NCI-H2196 (cell line): ENCODE measurements around the gene CARNS1.
A peak's percentile ranks its signal among the peaks of the same experiment; 100 is the strongest.
"Not testable (repeated sequence)": the region's sequence is repeated elsewhere in the genome, so short reads cannot be mapped to it uniquely, and the experiment has no call there.

Experiments used
- DNase-seq: peaks from one replicate; lab custom pipeline; 2025; ENCODE audit not compliant: unreplicated experiment; lab: John Stamatoyannopoulos, UW

The CARNS1 gene

DNA sequence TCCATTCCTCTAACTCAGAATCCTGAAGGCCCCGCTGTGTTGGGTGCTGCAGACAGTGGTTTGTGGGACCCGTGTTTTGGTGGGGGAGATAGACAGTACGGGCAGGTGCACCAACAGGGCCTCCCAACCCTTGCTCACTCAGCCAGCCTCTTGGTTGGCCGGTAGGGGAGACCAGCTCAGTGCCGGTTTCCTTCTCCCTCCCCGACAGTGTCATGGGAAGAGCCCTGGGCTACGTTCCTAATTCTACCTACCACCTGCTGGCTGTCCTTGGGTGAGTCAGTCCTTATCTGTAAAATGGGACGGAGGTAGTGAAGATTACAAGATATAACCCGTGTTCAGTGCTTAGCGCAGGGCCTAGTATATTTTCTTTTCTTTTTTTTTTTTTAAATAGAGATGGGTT is 47.7 kb downstream of the CARNS1 start:
- no peak for DNase-seq

DNA sequence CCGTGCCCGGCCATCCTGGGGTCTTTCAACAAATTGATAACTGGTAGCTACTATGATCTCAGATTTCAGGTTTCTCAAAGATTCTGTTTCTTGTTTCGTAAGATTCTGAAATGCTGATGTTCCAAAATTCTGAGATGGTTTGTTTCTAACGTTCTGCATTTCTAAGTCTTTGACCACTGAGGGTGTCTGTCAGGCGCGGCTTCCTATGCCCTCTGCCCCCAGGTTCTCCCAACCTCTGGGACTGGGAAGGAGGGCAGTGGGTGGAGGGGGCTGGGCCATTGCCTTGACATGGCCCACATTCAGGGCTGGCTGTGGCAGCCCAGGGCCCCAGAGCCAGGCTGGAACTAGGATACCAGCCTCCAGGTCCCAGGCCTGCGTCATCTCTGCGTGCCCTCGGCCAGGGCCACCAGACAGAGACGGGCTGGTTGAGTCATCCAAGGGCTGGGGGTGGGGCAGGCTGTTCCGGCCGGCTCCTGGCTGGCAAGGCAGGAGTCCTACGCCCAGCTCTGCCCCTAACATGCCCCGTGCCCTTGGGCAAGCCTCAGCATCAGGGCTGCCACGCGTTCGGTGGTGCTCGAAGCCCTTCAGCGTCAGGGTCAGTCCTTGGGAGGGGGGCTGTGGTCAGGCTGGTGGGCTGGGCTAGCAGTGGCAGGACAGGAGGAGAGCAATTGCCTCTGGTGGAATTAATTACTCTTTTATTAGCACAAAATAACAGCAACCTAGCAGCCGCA is 48.4 kb downstream of the CARNS1 start:
- no peak for DNase-seq

DNA sequence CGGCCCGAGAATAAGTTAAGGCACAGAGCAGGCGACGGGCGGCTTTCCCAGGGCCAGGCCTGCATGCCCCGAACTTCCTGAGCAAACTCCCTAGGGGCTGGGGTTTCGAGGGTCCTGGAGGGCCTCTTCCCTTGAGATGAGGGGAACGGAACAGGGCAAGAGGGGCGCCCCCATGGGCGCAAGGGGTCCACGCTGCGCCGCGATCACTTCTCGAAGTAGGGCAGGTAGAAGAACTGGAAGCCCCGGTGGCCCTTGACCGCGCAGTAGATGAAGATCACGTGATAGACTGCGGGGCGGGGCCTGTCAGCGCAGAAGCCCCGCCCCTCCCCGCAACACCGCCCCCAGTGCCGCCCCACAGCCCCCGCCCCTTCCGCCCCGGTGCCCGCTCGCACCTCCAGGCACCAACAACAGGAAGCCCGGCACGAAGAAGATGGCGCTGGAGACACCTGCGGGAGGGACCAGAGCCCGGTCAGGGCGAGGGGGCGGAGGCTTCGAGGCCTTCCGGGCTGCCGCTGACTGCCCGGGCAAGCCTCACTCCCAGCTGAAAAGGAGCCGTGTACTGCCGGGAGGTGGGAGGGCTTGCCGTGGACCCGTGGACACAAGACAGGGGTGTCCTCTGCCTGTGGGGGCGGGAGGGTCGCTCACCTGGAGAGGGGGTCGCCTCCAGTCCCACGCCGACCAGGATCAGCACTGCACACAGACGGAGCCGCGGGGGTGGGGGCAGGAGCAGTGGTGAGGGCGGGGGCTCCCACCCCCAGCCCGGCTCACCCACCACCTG is 49.1 kb downstream of the CARNS1 start:
- DNase-seq: peak; percentile 93

DNA sequence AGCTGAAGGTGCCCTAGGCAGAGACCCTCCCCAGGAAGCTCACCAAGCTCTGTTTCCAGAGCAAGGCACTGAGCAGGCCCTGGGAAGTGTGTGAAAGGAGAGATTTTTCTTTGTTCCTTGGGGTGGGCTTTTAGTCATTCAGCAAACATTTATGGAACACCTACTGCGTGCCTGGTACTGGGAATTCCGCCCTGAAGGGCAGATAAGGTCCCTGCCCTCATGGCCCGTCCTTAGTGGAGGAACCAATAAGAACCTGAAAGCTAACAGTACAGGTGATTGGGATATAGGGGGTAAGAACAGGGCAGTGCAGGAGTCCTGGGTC is 49.7 kb downstream of the CARNS1 start:
- no peak for DNase-seq

DNA sequence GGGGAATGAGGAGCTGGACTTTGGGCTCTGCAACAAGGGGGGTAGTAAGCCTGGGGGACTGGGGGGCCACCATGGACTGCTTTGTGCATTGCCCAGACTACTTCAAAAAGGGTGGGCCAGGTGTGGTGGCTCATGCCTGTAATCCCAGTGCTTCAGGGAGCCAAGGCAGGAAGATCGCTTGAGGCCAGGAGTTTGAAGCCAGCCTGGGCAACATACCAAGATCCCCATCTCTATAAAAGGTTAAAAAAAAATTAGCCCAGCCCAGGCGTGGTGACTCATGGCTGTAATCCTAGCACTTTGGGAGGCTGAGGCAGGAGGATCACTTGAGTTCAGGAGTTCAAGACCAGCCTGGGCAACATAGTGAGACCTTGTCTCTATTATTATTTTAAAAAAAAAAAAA is 50.1 kb downstream of the CARNS1 start:
- not testable (repeated sequence) for DNase-seq

DNA sequence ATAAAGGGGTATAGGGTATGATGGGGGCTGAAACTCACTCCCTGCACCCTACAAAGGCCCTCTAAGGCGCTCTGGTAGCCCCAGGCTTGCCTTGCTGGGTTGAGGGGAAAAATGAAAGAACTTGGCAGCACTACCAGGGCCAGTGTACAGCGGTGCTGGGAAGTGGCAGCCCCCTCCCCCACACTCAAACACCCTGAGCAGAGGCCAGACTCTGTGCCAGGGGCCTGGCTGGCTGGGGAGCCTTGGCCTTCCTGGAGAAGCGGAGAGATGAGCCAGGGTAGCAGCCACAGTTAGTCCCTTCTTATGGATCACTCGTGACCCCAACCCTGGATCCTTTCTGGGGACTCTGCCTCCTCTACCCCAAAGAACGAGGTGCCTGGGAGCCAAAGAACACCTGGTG is 50.9 kb downstream of the CARNS1 start:
- peak; percentile 19 for DNase-seq

DNA sequence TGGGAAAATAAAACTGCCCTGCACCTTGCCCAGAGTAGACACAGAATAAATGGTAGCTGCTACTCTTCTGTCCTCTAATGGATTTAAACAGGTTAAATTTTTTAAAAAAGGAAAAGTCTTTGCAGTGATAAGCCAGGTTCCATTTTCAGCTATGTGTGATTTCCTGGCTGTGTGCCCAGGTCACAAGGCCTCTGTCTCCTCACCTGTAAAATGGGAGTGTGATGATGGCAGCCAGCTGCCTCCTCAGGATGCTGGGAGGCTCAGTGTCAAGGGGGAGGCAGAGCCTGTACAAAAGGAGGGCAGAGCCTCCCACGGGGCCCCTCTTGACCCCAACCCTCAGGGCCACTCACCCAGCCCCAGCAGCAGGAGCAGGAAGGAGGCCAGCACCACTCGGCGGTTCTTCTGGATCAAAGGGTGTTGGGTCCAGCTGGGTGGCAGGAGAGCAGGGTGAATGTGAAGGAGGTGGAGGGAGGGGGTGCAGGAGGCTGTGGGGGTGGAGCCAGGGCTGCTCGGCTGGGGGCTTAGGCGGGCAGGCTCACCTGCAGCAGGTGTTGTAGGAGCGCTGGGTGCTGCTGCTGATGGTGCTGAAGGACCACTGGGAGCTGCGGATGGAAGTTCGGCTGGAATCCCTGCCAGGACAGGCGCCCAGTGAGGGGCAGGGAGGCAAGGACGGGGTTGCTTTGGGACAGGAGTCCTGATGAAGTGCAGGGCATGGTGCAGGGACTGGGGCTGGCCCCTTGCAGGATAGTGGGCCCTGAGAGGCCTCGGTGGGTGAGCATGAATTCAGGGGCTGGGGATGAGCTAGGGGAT is 51.7 kb downstream of the CARNS1 start:
- DNase-seq: no peak

DNA sequence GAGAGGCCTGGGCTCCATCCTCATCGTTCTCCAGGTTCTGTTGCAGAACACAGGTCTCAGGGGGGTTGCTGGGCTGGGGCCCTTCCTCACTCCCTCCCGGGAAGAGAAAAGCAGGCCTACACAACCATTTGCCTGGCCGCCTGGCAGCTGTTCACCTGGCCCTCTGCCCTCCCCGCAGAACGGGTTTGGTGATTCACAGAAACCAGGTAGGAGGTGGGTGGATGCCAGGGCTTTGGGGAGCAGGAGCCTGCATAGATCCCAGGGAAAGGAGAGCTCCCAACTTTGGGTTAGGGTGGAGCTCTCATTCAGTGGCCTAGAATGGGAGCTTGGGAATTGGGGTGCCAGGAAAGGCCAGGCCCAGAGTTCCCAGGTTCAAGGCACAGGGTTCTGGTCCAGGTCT is 52.6 kb downstream of the CARNS1 start:
- DNase-seq: peak; percentile 61

DNA sequence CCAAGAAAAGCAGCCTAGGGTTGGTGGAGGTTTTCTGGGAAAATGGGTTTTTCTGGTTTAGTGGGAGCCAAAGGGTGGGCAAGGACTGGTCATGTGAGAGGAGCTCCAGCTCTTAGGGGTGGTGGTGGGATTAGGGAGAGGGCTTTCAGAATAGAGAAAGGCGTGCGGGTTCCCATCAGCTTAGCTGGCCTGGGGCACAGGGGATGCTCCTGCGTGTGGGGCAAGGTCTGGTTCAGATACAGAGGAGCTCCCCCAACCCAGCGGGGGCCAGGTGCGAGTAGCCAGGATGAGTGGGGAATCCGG is 52.9 kb downstream of the CARNS1 start:
- DNase-seq: no peak

DNA sequence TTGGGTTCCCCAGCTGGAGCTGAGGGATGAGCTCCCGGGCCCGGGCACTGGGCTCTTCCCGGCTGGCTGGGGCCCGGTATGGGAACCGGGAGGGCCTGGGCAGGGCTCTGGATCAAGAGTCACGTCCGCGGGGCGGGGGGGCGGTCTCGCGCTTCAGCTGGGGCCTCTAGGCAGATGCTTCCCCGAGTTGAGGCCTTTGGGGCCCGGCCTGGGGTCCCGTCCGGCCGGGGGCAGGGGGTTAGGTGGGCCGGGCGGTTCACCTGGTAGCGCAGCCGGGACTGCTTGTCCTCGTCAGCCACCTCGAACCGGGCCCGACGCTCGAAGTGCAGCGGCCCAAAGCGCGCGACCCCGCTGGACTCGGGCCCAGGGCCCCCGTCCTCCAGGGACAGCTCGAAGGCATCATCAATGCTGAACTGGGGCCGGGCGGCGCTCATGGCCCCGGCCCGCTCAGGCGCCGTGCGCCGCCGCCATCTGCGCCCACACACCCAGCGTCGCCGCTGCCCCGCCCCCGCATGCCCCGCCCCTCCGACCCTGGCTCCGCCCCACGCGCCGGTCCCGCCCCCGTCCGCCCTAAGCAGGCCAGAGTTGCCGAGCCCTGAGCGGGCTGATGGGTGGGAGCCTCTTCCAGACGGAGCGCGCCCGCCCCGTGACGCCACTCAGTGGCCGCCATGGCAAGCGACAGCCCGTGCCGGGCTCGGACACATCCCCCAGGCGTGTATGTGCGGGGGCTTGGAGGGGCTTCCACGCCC is 53.5 kb downstream of the CARNS1 start, which contains the start of gene TMEM134:
TSS of gene TMEM134 (minus strand) at position 493 of the 749 bp plus-strand sequence. CDS start at position 434, 59 bp downstream.
- DNase-seq: peak; percentile 91

DNA sequence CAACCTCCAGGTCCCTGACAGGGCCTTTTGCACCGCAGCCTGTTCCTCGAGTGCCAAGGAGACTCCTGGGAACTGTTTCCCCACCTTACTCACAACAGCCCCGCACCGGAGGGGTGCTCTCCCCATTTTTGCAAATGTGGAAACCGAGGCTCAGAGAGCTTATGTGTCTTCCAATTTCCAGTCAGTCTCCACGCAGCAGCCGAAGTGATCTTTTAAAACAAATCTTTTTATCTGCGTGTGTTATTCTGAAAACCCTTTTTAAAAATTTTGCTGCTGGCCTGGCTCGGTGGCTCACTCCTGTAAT is 54.0 kb downstream of the CARNS1 start:
- no peak for DNase-seq

DNA sequence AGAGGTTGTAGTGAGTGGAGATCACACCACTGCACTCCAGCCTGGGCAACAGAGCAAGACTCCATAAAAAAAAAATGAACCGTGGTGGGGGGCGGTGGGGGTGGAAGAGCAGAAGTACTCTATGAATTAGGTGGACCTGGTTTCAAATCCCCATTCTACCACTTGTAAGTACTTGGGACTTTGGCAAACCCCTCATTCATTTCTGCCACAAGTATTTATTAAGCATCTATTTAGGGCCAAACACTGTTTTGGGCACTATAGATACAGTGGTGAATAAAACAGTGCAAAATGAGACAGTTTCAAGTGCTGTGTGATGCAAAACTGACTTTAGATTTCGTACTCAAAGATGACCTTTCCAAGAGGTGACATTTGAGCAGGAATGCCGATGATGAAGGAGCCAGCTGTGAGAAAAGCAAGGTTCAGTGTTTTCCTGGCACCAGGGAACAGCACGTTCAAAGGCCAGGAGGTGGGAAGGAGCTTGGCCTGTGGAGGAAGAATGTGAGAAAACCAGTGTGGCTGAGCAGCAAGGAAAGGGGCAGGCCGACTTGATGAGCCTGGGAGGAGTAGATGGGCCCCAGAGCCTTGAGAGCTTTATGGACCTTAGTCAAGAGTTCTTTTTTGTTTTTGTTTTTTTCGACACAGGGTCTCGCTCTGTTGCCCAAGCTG is 55.0 kb downstream of the CARNS1 start:
- no peak for DNase-seq

DNA sequence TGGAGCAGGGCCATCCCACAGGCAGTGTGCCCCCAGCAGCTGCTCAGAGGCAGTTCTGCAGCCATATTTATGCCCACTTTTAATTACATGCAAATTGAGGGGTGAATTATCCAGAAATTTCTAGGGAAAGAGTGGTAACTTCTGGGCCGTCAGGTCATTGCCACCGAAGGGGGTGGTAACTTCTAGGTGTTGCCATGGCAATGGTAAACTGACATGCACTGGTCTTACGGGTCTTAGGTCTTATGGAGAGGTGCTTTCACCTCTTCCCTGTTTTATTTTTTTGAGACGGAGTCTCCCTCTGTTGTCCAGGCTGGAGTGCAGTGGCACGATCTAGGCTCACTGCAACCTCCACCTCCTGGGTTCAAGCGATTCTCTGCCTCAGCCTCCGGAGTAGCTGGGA is 57.4 kb downstream of the CARNS1 start:
- DNase-seq: no peak
